ENCODE results near the gene FLRT1. TPM values are rescaled to one million over a fixed set of nuclear protein-coding genes. Genes with fewer than 3 reads are reported as not detected.

FLRT1 gene
- total and polyA plus RNA-seq, 2 experiments from 2014 or later, result 0.76 to 1.1 TPM

GRCh38 chr11:64062185-64063039 lies 26.7 kb downstream of the FLRT1 start:
- Mint-ChIP-seq H3K27ac (no peak overlapping the region), H3K36me3 (ENCODE audit: low read depth) (no peaks in the 10 kb centered on the region; the same call in 2 of the 3 replicates), H3K4me3 (no peak overlapping the region), H3K9me3 (no peaks in the 10 kb centered on the region), H3K27me3 (ENCODE audit: insufficient read depth, low read depth, poor library complexity) (peaks cover 62% of the 10 kb centered on the region), H3K4me1 (peaks cover 6% of the 10 kb centered on the region; the same call in 2 of the 3 replicates)
- DNase-seq (ENCODE audit: low spot score) (no peak), ATAC-seq (no peak)
- H3K36me3 ChIP-seq (ENCODE audit: insufficient read depth), result no peaks in the 10 kb centered on the region
- no peak overlapping the region for H3K4me3 ChIP-seq
- peaks cover 93% of the 10 kb centered on the region for H3K27me3 ChIP-seq (ENCODE audit: insufficient read depth)
- TF ChIP-seq EZH2 (IDR thresholded peaks at IDR 0.05; ENCODE audit: low read depth, unreplicated experiment), result no peak
- TF ChIP-seq EZH2phosphoT487 (IDR thresholded peaks at IDR 0.05; ENCODE audit: unreplicated experiment), result no peak
- no peak for TF ChIP-seq STAT1 (IDR thresholded peaks at IDR 0.05; ENCODE audit: unreplicated experiment)
- TF ChIP-seq REST (IDR thresholded peaks at IDR 0.05; ENCODE audit: unreplicated experiment), result no peak
- no peak for TF ChIP-seq ZNF462 (CRISPR knock-in tag; IDR thresholded peaks at IDR 0.05)
- no peak for TF ChIP-seq ZNF114 (CRISPR knock-in tag; IDR thresholded peaks at IDR 0.05)
- no peak for TF ChIP-seq ZNF331 (CRISPR knock-in tag; IDR thresholded peaks at IDR 0.05; ENCODE audit: low read depth)
- no peak for TF ChIP-seq JUNB (IDR thresholded peaks at IDR 0.05; ENCODE audit: unreplicated experiment)
- TF ChIP-seq CTCF (conservative IDR thresholded peaks at IDR 0.05; ENCODE audit: low read depth in 2 of 2), result no peak
- TF ChIP-seq CREB1 (CRISPR knock-in tag; IDR thresholded peaks at IDR 0.05; ENCODE audit: low read depth), result no peak
- no peak for TF ChIP-seq POLR2AphosphoS5 (IDR thresholded peaks at IDR 0.05; ENCODE audit: low read depth)
- TF ChIP-seq NANOG (IDR thresholded peaks at IDR 0.05; ENCODE audit: borderline replicate concordance), result no peak
- no peak for TF ChIP-seq ETS1 (IDR thresholded peaks at IDR 0.05)
- H3K9me2 ChIP-seq (ENCODE audit: insufficient read depth), result no peaks in the 10 kb centered on the region
- peaks cover 7% of the 10 kb centered on the region; the same call in 1 of the 2 replicates for H3F3A ChIP-seq (replicated peaks; ENCODE audit: low read depth)
- no peak overlapping the region for H3K27ac ChIP-seq (ENCODE audit: low read depth)
- no peaks in the 10 kb centered on the region for H3K79me2 ChIP-seq (replicated peaks; ENCODE audit: insufficient read depth)
- H4K20me1 ChIP-seq (replicated peaks; ENCODE audit: insufficient read depth), result peaks cover 3% of the 10 kb centered on the region; the same call in 1 of the 2 replicates
- H2AFZ ChIP-seq, result no peak overlapping the region
- H3K4me2 ChIP-seq, result no peak overlapping the region
- H3K4me1 ChIP-seq (ENCODE audit: insufficient read depth), result peaks cover 4% of the 10 kb centered on the region; the same call in 1 of the 2 replicates
